ENCODE data around the gene EXOSC1. TPM values are rescaled to one million over a fixed set of nuclear protein-coding genes. Genes with fewer than 3 reads are reported as not detected.
"Not testable (repeated sequence)": the region's sequence is repeated elsewhere in the genome, so short reads cannot be mapped to it uniquely, and the experiment has no call there.

The EXOSC1 gene
- total and polyA plus RNA-seq, 4 experiments from 2014 or later: 60.6 to 93.7 (median 78.0) TPM

GRCh38 chr10:97434055-97434454 lies 11.8 kb downstream of the EXOSC1 start:
- Mint-ChIP-seq H3K36me3 (peaks cover 19 to 67% of the 10 kb centered on the region in 2 donors), H3K27ac (no peak overlapping the region), H3K9me3 (no peaks in the 10 kb centered on the region), H3K27me3 (no peaks in the 10 kb centered on the region), H3K4me1 (peaks cover 3 to 12% (median 5%) of the 10 kb centered on the region in 4 donors), H3K4me3 (no peak overlapping the region)
- DNase-seq: no peak
- Histone ChIP-seq H3K27me3 (ENCODE audit: insufficient read depth, low read length) (no peaks in the 10 kb centered on the region), H3K27ac (ENCODE audit: low read depth, low read length) (no peak overlapping the region), H3K36me3 (ENCODE audit: insufficient read depth, low read length) (peaks cover 69% of the 10 kb centered on the region), H3K4me1 (ENCODE audit: insufficient read depth, low read length) (peaks cover 5% of the 10 kb centered on the region), H3K9me3 (ENCODE audit: control insufficient read depth in 1 of 2, low read length in 2 of 2) (no peaks in the 10 kb centered on the region), H3K4me3 (ENCODE audit: low read length in 2 of 2) (no peak overlapping the region)
- ChIA-PET CTCF (ENCODE audit: partially characterized antibody) (interaction anchor here (0.8 kb wide), 1 partner anchor 267 kb away, joined by 3 read pairs; no protein-coding TSS in a partner anchor), POLR2A (ENCODE audit: partially characterized antibody) (interaction anchor here (0.7 to 1.0 kb wide), 3 partner anchors 11 to 19 kb away, joined by 3 to 4 read pairs (median 4); no protein-coding TSS in a partner anchor)
- intact Hi-C loops (cut with micrococcal nuclease): no loop called here

- H3K9me3 ChIP-seq (ENCODE audit: control insufficient read depth in 1 of 2, low read length in 2 of 2): no peaks in the 10 kb centered on the region
- H3K4me1 Mint-ChIP-seq: peaks cover 22 to 54% (median 31%) of the 10 kb centered on the region in 4 donors
- peak overlapping the region; percentile 71 to 93 (median 79) for H3K4me3 Mint-ChIP-seq
- peaks cover 35% of the 10 kb centered on the region for H3K4me1 ChIP-seq (ENCODE audit: insufficient read depth, low read length)
- peak overlapping the region; percentile 70 for H3K27ac ChIP-seq (ENCODE audit: low read depth, low read length)
- H3K4me3 ChIP-seq (ENCODE audit: low read length in 2 of 2): peak overlapping the region in 1 of 2 donors; percentile 29
- ChIA-PET CTCF (ENCODE audit: partially characterized antibody) (interaction anchor here (0.7 to 1.8 kb wide), 4 partner anchors 10 to 36 kb away, joined by 3 to 8 read pairs (median 4); no protein-coding TSS in a partner anchor), POLR2A (ENCODE audit: partially characterized antibody) (interaction anchor here (0.9 to 2.5 kb wide), 5 partner anchors 10 to 27 kb away, joined by 3 to 16 read pairs (median 7); partner anchors contain the start of gene RRP12)
- DNase-seq: peak in 3 of 5 donors; percentile 20 to 71 (median 30)
- H3K27me3 ChIP-seq (ENCODE audit: insufficient read depth, low read length): no peaks in the 10 kb centered on the region
- H3K36me3 ChIP-seq (ENCODE audit: insufficient read depth, low read length): peaks cover 21% of the 10 kb centered on the region
- H3K36me3 Mint-ChIP-seq: peaks cover 13 to 49% of the 10 kb centered on the region in 2 donors
- intact Hi-C loops (cut with micrococcal nuclease): loop anchor here (5.0 kb wide), 2 partner anchors 204 to 596 kb away; partner anchors contain the start of genes LCOR and MORN4
- H3K27me3 Mint-ChIP-seq: peaks cover 0 to 2% of the 10 kb centered on the region in 2 donors
- H3K9me3 Mint-ChIP-seq: peaks cover 0 to 2% (median 0%) of the 10 kb centered on the region in 8 donors
- peak overlapping the region; percentile 89 to 97 (median 94) for H3K27ac Mint-ChIP-seq
These were observed 17.2 kb downstream of the EXOSC1 start for GRCh38 chr10:97428572-97428981.

DNA sequence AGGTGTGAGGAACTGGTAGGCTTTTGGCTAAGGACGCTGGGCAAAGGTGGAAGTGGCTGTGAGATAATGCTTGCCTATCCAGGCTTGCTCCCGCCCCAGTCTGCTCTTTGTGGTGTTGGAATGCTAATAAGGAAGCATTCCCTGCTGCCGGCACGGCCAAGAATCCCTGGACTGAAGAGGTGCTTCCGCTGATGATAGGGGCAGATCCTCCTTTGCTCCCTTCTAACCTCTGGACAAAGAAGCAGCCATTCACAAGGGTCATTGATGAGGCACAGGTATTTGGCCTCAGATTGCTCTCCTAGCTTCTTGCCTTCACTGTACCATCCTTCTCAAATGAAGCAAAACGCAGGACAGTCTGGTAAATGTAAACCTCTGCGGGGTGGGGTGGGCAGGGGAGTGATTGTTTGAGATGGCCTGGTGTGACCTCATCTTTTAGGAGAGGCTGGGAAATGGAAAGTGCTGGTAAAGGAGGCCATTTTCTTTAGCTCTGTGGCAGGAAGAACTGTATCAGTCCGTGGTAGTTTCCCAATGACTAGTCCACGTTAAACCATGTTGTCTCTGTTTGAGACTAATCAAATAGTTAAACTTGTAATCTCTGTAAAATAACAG lies 18.1 kb downstream of the EXOSC1 start:
- CTCF ChIA-PET (ENCODE audit: partially characterized antibody): interaction anchor here (0.7 to 1.8 kb wide), 6 partner anchors 9 to 37 kb away, joined by 3 to 8 read pairs (median 4); no protein-coding TSS in a partner anchor
- peaks cover 42% of the 10 kb centered on the region for H3K4me1 ChIP-seq (ENCODE audit: insufficient read depth, low read length)
- intact Hi-C loops (cut with micrococcal nuclease): loop anchor here (5.0 kb wide), 2 partner anchors 205 to 595 kb away; partner anchors contain the start of genes LCOR and MORN4
- POLR2A ChIA-PET (ENCODE audit: partially characterized antibody): interaction anchor here (1.0 to 2.5 kb wide), 5 partner anchors 9 to 70 kb away, joined by 3 to 16 read pairs (median 7); no protein-coding TSS in a partner anchor
- peak overlapping the region; percentile 90 to 98 (median 94) for H3K4me3 Mint-ChIP-seq
- peaks cover 0 to 2% (median 0%) of the 10 kb centered on the region in 8 donors for H3K9me3 Mint-ChIP-seq
- DNase-seq: peak in 1 of 5 donors; percentile 76
- H3K27me3 Mint-ChIP-seq: peaks cover 0 to 2% of the 10 kb centered on the region in 2 donors
- H3K4me1 Mint-ChIP-seq: peaks cover 26 to 61% (median 37%) of the 10 kb centered on the region in 4 donors
- no peaks in the 10 kb centered on the region for H3K27me3 ChIP-seq (ENCODE audit: insufficient read depth, low read length)
- H3K4me3 ChIP-seq (ENCODE audit: low read length in 2 of 2): peak overlapping the region; percentile 62 to 70
- peak overlapping the region; percentile 90 to 98 (median 97) for H3K27ac Mint-ChIP-seq
- H3K36me3 ChIP-seq (ENCODE audit: insufficient read depth, low read length): peaks cover 19% of the 10 kb centered on the region
- peak overlapping the region; percentile 83 for H3K27ac ChIP-seq (ENCODE audit: low read depth, low read length)
- no peaks in the 10 kb centered on the region for H3K9me3 ChIP-seq (ENCODE audit: control insufficient read depth in 1 of 2, low read length in 2 of 2)
- H3K36me3 Mint-ChIP-seq: peaks cover 11 to 44% of the 10 kb centered on the region in 2 donors

DNA sequence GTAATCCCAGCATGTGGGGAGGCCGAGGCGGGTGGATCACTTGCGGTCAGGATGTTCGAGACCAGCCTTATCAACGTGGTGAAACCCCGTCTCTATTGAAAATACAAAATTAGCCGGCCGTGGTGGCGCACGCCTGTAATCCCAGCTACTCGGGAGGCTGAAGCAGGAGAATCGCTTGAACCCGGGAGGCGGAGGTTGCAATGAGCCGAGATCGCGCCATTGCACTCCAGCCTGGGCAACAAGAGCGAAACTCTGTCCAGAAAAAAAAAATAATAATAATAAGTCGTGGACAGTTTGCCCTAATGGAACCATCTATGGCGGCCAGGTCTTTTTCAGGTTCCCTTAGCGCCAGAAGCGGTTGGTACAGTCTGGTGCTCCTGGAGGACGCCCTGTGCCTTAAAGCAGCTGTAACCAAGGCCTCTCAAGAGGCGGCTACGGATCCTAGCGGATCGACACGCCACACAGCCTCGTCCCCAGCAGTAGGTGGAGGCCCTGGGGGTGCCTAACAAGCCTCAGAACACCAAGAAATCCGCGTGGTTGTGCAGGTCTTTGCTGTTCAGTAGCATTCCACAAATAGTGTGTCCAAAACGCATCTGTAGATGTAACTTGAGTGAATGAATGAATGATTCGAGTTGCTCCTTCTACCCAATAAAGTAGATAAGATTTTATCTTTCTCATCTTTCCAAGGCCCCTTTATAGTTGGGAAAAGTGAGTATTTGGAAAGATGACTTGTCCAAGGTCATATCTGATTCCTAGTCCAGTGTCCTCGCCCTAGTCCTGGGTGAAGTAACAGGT lies 18.8 kb downstream of the EXOSC1 start:
- Histone ChIP-seq H3K27me3 (ENCODE audit: insufficient read depth, low read length) (no peaks in the 10 kb centered on the region), H3K27ac (ENCODE audit: low read depth, low read length) (peak overlapping the region; percentile 83), H3K4me1 (ENCODE audit: insufficient read depth, low read length) (peaks cover 42% of the 10 kb centered on the region), H3K36me3 (ENCODE audit: insufficient read depth, low read length) (peaks cover 16% of the 10 kb centered on the region), H3K4me3 (ENCODE audit: low read length in 2 of 2) (peak overlapping the region; percentile 62 to 70), H3K9me3 (ENCODE audit: control insufficient read depth in 1 of 2, low read length in 2 of 2) (no peaks in the 10 kb centered on the region)
- H3K27me3 Mint-ChIP-seq: peaks cover 0 to 2% of the 10 kb centered on the region in 2 donors
- intact Hi-C loops (cut with micrococcal nuclease): loop anchor here (1.0 to 5.0 kb wide), 7 partner anchors 9 to 595 kb away; partner anchors contain the start of genes EXOSC1, LCOR, MMS19 and MORN4
- H3K4me3 Mint-ChIP-seq: peak overlapping the region; percentile 90 to 98 (median 94)
- H3K27ac Mint-ChIP-seq: peak overlapping the region; percentile 90 to 98 (median 97)
- H3K4me1 Mint-ChIP-seq: peaks cover 26 to 61% (median 37%) of the 10 kb centered on the region in 4 donors
- DNase-seq: no peak
- ChIA-PET CTCF (ENCODE audit: partially characterized antibody) (interaction anchor here (1.0 to 1.8 kb wide), 3 partner anchors 8 to 19 kb away, joined by 3 to 6 read pairs (median 6); no protein-coding TSS in a partner anchor), POLR2A (ENCODE audit: partially characterized antibody) (interaction anchor here (0.9 to 2.5 kb wide), 6 partner anchors 8 to 71 kb away, joined by 3 to 16 read pairs (median 6); no protein-coding TSS in a partner anchor)
- H3K9me3 Mint-ChIP-seq: peaks cover 0 to 2% (median 0%) of the 10 kb centered on the region in 8 donors
- peaks cover 11 to 41% of the 10 kb centered on the region in 2 donors for H3K36me3 Mint-ChIP-seq

GRCh38 chr10:97425964-97426775 lies 19.6 kb downstream of the EXOSC1 start, which contains the start of gene PGAM1:
TSS of gene PGAM1 (plus strand) at chr10:97426191. CDS start at chr10:97426308, 117 bp downstream.
- peaks cover 7 to 34% of the 10 kb centered on the region in 2 donors for H3K36me3 Mint-ChIP-seq
- H3K4me1 ChIP-seq (ENCODE audit: insufficient read depth, low read length): peaks cover 42% of the 10 kb centered on the region
- no peaks in the 10 kb centered on the region for H3K27me3 ChIP-seq (ENCODE audit: insufficient read depth, low read length)
- intact Hi-C loops (cut with micrococcal nuclease): loop anchor here (1.0 to 5.0 kb wide), 7 partner anchors 8 to 594 kb away; partner anchors contain the start of genes EXOSC1, LCOR, MMS19 and MORN4
- H3K27ac Mint-ChIP-seq: peak within 1 kb of the TSS; percentile 94 to 98 (median 97)
- peak within 1 kb of the TSS; percentile 90 to 98 (median 94) for H3K4me3 Mint-ChIP-seq
- peaks cover 26 to 61% (median 37%) of the 10 kb centered on the region in 4 donors for H3K4me1 Mint-ChIP-seq
- H3K9me3 Mint-ChIP-seq: peaks cover 0 to 2% (median 0%) of the 10 kb centered on the region in 8 donors
- POLR2A ChIA-PET (ENCODE audit: partially characterized antibody): interaction anchor here (0.6 to 2.5 kb wide), 5 partner anchors 7 to 92 kb away, joined by 3 to 16 read pairs (median 6); partner anchors contain the start of gene FRAT2
- H3K27ac ChIP-seq (ENCODE audit: low read depth, low read length): peak within 1 kb of the TSS; percentile 83
- no peaks in the 10 kb centered on the region for H3K9me3 ChIP-seq (ENCODE audit: control insufficient read depth in 1 of 2, low read length in 2 of 2)
- CTCF ChIA-PET (ENCODE audit: partially characterized antibody): no interaction called here
- peaks cover 0 to 2% of the 10 kb centered on the region in 2 donors for H3K27me3 Mint-ChIP-seq
- H3K4me3 ChIP-seq (ENCODE audit: low read length in 2 of 2): peak within 1 kb of the TSS; percentile 62 to 70
- H3K36me3 ChIP-seq (ENCODE audit: insufficient read depth, low read length): peaks cover 9% of the 10 kb centered on the region
- DNase-seq: peak; percentile 94 to 99 (median 98)

DNA sequence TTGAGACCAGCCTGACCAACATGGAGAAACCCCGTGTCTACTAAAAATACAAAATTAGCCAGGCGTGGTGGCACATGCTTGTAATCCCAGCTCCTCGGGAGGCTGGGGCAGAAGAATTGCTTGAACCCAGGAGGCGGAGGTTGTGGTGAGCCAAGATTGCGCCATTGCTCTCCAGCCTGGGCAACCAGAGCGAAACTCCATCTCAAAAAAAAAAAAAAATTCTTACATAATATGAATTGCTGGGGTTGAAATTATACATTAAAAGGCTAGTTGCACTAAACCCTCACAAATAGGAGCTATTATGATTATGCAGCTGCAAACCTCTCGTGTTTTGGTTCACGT lies 22.1 kb downstream of the EXOSC1 start:
- H3K9me3 Mint-ChIP-seq; H3K4me3 ChIP-seq (ENCODE audit: low read length in 2 of 2); H3K36me3 ChIP-seq (ENCODE audit: insufficient read depth, low read length); DNase-seq; H3K27me3 Mint-ChIP-seq; intact Hi-C loops (cut with micrococcal nuclease); H3K27ac ChIP-seq (ENCODE audit: low read depth, low read length); H3K27me3 ChIP-seq (ENCODE audit: insufficient read depth, low read length); H3K9me3 ChIP-seq (ENCODE audit: control insufficient read depth in 1 of 2, low read length in 2 of 2): not testable (repeated sequence)
- H3K4me1 Mint-ChIP-seq: peaks cover 27 to 57% (median 38%) of the 10 kb centered on the region in 4 donors
- ChIA-PET POLR2A (ENCODE audit: partially characterized antibody) (interaction anchor here (0.6 to 3.3 kb wide), 6 partner anchors 10 to 104 kb away, joined by 3 to 16 read pairs (median 6); partner anchors contain the start of genes FRAT1 and RRP12), CTCF (ENCODE audit: partially characterized antibody) (interaction anchor here (1.2 to 6.2 kb wide), 4 partner anchors 14 to 22 kb away, joined by 3 to 75 read pairs (median 6); partner anchors contain the start of gene RRP12)
- H3K27ac Mint-ChIP-seq: peak overlapping the region in 6 of 7 donors; percentile 21 to 97 (median 54)
- H3K4me3 Mint-ChIP-seq: peak overlapping the region in 3 of 8 donors; percentile 17 to 50 (median 32)
- H3K4me1 ChIP-seq (ENCODE audit: insufficient read depth, low read length): peaks cover 43% of the 10 kb centered on the region
- H3K36me3 Mint-ChIP-seq: peaks cover 0 to 16% of the 10 kb centered on the region in 2 donors
